ENCODE data around the gene BRIX1. TPM values are rescaled to one million over a fixed set of nuclear protein-coding genes. Genes with fewer than 3 reads are reported as not detected.
A peak's percentile ranks its signal among the peaks of the same experiment; 100 is the strongest.

The BRIX1 gene
- total and polyA plus RNA-seq, 2 of the 4 experiments (the other 2 are of a cell fraction), result 15.1 to 26.1 TPM

- no peak overlapping the region for H2BK15ac ChIP-seq (ENCODE audit: low read depth, low read length)
- intact Hi-C loops (cut with micrococcal nuclease), result loop anchor here (5.0 kb wide), 1 partner anchor 429 kb away; no protein-coding TSS in a partner anchor
- H3K27ac ChIP-seq (ENCODE audit: insufficient read depth, low read length), result no peak overlapping the region
- peaks cover 5% of the 10 kb centered on the region; the same call in 1 of the 2 replicates for H3K4me1 ChIP-seq (ENCODE audit: control insufficient read depth, insufficient read depth, low read length)
- no peak overlapping the region; the same call in 1 of the 2 replicates for H3K18ac ChIP-seq (ENCODE audit: low read depth, low read length)
- peak overlapping the region; percentile 89 for H3K9ac ChIP-seq (ENCODE audit: low read depth, low read length)
- H2AK9ac ChIP-seq (replicated peaks; ENCODE audit: low read depth, low read length, poor library complexity), result no peak overlapping the region
- H4K91ac ChIP-seq (ENCODE audit: insufficient read depth, low read depth, low read length), result peak overlapping the region; percentile 9; the same call in 1 of the 2 replicates
- dilution Hi-C loops (cut with HindIII; ENCODE audit: low sequenced_read_pairs, unreplicated experiment), result no loop called here
- H4K8ac ChIP-seq (ENCODE audit: low read depth in 2 of 2, low read length in 2 of 2), result peak overlapping the region; percentile 77 to 92; a peak in 3 of 4 replicates
- ChIA-PET POLR2A (ENCODE audit: unreplicated experiment) (interaction anchor here (0.6 kb wide), 1 partner anchor 13 kb away, joined by 8 read pairs; the partner anchor contains the start of gene DNAJC21), CTCF (no interaction called here)
- 0 out of 2 replicates have a peak, but pooled peaks cover 3% of the 10 kb centered on the region for H3K9me1 ChIP-seq (ENCODE audit: insufficient read depth, low read length)
- H2AFZ ChIP-seq (replicated peaks; ENCODE audit: low read length, poor library complexity), result no peak overlapping the region
- DNase-seq, result no peak
- H3K27me3 ChIP-seq (ENCODE audit: control insufficient read depth, insufficient read depth, low read length), result no peaks in the 10 kb centered on the region
- H4K20me1 ChIP-seq (ENCODE audit: insufficient read depth, low read length), result peaks cover 2% of the 10 kb centered on the region; the same call in 1 of the 2 replicates
- BruUV-seq (replicated peaks), result no TSS peak
- in situ Hi-C loops (cut with MboI; ENCODE audit: low sequenced_read_pairs), result no loop called here
- no peak overlapping the region for H2BK20ac ChIP-seq (ENCODE audit: low read depth, low read length)
- H3K4ac ChIP-seq (ENCODE audit: low read depth, low read length), result peak overlapping the region; percentile 84; the same call in 1 of the 2 replicates
- peak overlapping the region; percentile 99 for H3K4me2 ChIP-seq (ENCODE audit: low read depth, low read length)
- peak overlapping the region; percentile 79; the same call in 1 of the 2 replicates for H3K14ac ChIP-seq (replicated peaks; ENCODE audit: low read depth, low read length)
- no CpG with 5 or more reads among the region's 6 CpGs for WGBS, 2 experiments (ENCODE audit: extremely low coverage in 2 of 2, insufficient read length in 1 of 2)
- peaks cover 12% of the 10 kb centered on the region for H3K36me3 ChIP-seq (ENCODE audit: control insufficient read depth, insufficient read depth, low read length)
- H2BK5ac ChIP-seq (ENCODE audit: low read depth, low read length, poor library complexity, severe bottlenecking), result peak overlapping the region; percentile 59
- no peaks in the 10 kb centered on the region for H3K9me3 ChIP-seq (ENCODE audit: control insufficient read depth, insufficient read depth, low read length)
- H3K4me3 ChIP-seq (ENCODE audit: insufficient read depth, low read depth, low read length), result peak overlapping the region; percentile 77
- no peak overlapping the region for H2BK120ac ChIP-seq (ENCODE audit: low read depth, low read length)
- peak overlapping the region; percentile 75; the same call in 1 of the 2 replicates for H3K23ac ChIP-seq (ENCODE audit: low read depth, low read length)
- H3K79me1 ChIP-seq (ENCODE audit: low read depth in 1 of 2, low read length in 2 of 2), result peaks cover 14 to 31% of the 10 kb centered on the region in 2 experiments
- no peak for ATAC-seq (ENCODE audit: low read depth)
- H2AK5ac ChIP-seq (ENCODE audit: low read depth, low read length), result no peak overlapping the region
- peak overlapping the region; percentile 79 for H3K56ac ChIP-seq (ENCODE audit: extremely low read depth, insufficient read depth, low read length)
- H4K5ac ChIP-seq (ENCODE audit: low read depth, low read length), result no peak overlapping the region
- no peak for TF ChIP-seq CEBPB (IDR thresholded peaks at IDR 0.05; ENCODE audit: low read depth, low read length)
- TF ChIP-seq RCOR1 (IDR thresholded peaks at IDR 0.05; ENCODE audit: insufficient replicate concordance, low read length), result no peak
- no peak for TF ChIP-seq RAD21 (IDR thresholded peaks at IDR 0.05; ENCODE audit: low read length)
- no peak for TF ChIP-seq MAFK (IDR thresholded peaks at IDR 0.05; ENCODE audit: low read depth, low read length)
- no peak for TF ChIP-seq SMC3 (IDR thresholded peaks at IDR 0.05; ENCODE audit: low read depth, low read length)
- TF ChIP-seq, protein P1, sequence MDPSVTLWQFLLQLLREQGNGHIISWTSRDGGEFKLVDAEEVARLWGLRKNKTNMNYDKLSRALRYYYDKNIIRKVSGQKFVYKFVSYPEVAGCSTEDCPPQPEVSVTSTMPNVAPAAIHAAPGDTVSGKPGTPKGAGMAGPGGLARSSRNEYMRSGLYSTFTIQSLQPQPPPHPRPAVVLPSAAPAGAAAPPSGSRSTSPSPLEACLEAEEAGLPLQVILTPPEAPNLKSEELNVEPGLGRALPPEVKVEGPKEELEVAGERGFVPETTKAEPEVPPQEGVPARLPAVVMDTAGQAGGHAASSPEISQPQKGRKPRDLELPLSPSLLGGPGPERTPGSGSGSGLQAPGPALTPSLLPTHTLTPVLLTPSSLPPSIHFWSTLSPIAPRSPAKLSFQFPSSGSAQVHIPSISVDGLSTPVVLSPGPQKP (IDR thresholded peaks at IDR 0.05; ENCODE audit: borderline replicate concordance, low read depth, low read length), result no peak
- no peak for TF ChIP-seq MAZ (IDR thresholded peaks at IDR 0.05; ENCODE audit: borderline replicate concordance, low read depth, low read length)
- TF ChIP-seq BHLHE40 (IDR thresholded peaks at IDR 0.05; ENCODE audit: low read depth, low read length), result no peak
- no peak for TF ChIP-seq RFX5 (IDR thresholded peaks at IDR 0.05; ENCODE audit: low read depth, low read length)
- TF ChIP-seq USF2 (IDR thresholded peaks at IDR 0.05; ENCODE audit: low read depth, low read length), result no peak
- TF ChIP-seq MXI1 (IDR thresholded peaks at IDR 0.05; ENCODE audit: borderline replicate concordance, low read depth, low read length), result no peak
- TF ChIP-seq CHD1 (IDR thresholded peaks at IDR 0.05; ENCODE audit: low read depth, low read length), result no peak
- TF ChIP-seq FOS (IDR thresholded peaks at IDR 0.05; ENCODE audit: low read depth, low read length), result no peak
- no peak for TF ChIP-seq POLR2A (IDR thresholded peaks at IDR 0.05; ENCODE audit: low read depth, low read length)
- TF ChIP-seq, protein P2, sequence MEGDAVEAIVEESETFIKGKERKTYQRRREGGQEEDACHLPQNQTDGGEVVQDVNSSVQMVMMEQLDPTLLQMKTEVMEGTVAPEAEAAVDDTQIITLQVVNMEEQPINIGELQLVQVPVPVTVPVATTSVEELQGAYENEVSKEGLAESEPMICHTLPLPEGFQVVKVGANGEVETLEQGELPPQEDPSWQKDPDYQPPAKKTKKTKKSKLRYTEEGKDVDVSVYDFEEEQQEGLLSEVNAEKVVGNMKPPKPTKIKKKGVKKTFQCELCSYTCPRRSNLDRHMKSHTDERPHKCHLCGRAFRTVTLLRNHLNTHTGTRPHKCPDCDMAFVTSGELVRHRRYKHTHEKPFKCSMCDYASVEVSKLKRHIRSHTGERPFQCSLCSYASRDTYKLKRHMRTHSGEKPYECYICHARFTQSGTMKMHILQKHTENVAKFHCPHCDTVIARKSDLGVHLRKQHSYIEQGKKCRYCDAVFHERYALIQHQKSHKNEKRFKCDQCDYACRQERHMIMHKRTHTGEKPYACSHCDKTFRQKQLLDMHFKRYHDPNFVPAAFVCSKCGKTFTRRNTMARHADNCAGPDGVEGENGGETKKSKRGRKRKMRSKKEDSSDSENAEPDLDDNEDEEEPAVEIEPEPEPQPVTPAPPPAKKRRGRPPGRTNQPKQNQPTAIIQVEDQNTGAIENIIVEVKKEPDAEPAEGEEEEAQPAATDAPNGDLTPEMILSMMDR (conservative IDR thresholded peaks at IDR 0.05; ENCODE audit: low read depth, low read length), result no peak
- no peak for TF ChIP-seq NFE2L2 (IDR thresholded peaks at IDR 0.05; ENCODE audit: low read depth, low read length)
Observed at GRCh38 chr5:34916518-34916917, 1.0 kb downstream of the BRIX1 start.
